Right lobe of liver (tissue), 6 donors: ENCODE measurements around the gene MICOS13. TPM values are rescaled to one million over a fixed set of nuclear protein-coding genes. Genes with fewer than 3 reads are reported as not detected.
A peak's percentile ranks its signal among the peaks of the same experiment; 100 is the strongest.

Experiments used
- ATAC-seq, 4 donors: fragments of 200-7000 bp; cut with Tn5 transposase; one replicate each; pipeline ENCODE4 v1.9.1; 2020; ENCODE audit warnings: mild to moderate bottlenecking in 4 of 4, moderate library complexity in 4 of 4
- DNase-seq, 3 donors: peaks; one replicate each; pipeline ENCODE4 v3.0.0-alpha.2; 2020
- H3K27ac ChIP-seq, 3 donors: fragments of 200-600 bp; one replicate each; pipeline ENCODE4 v1.8.0; 2022
- H3K27me3 ChIP-seq, 2 donors: fragments of 200-600 bp; one replicate each; pipeline ENCODE4 v1.8.0; 2022
- H3K36me3 ChIP-seq, 4 donors: fragments of 200-600 bp; sonication (generic) in 1 of 4; one replicate each; pipeline versions ENCODE4 v1.5.1 to v1.8.0; 2017 to 2022; ENCODE audit warnings: control low read depth in 1 of 4
- H3K4me1 ChIP-seq, 4 donors: fragments of 200-600 bp; sonication (generic) in 1 of 4; one replicate each; pipeline versions ENCODE4 v1.5.1 to v1.8.0; 2017 to 2022; ENCODE audit warnings: control low read depth in 1 of 4
- H3K4me3 ChIP-seq, 3 donors: fragments of 200-600 bp; one replicate each; pipeline ENCODE4 v1.8.0; 2022
- H3K9me3 ChIP-seq, 4 donors: fragments of 200-600 bp; sonication (generic) in 1 of 4; one replicate each; pipeline versions ENCODE4 v1.5.1 to v1.8.0; 2017 to 2022; ENCODE audit warnings: control low read depth in 1 of 4
- CTCF ChIP-seq, 4 donors: fragments of 200-600 bp in 3 of 4; fragments of 450-650 bp in 1 of 4; IDR thresholded peaks; one replicate each; pipeline versions ENCODE4 v1.5.1 to v1.8.0; 2016 to 2022; ENCODE audit warnings: antibody characterized with exemption in 4 of 4, mild to moderate bottlenecking in 2 of 4
- POLR2A ChIP-seq: fragments of 450-650 bp; IDR thresholded peaks from one replicate; pipeline ENCODE4 v1.6.1; 2017; ENCODE audit warnings: antibody characterized with exemption, mild to moderate bottlenecking
- WGBS: methylation state at CpG from one replicate; pipeline ENCODE4 v1.1.6; 2018; ENCODE audit warnings: low coverage, low lambda C conversion rate; ENCODE audit not compliant: insufficient coverage; ENCODE audit errors: missing lambda C conversion rate; 5-methylcytosine and 5-hydroxymethylcytosine counted together
- intact Hi-C, 2 donors: fragments of 100-400 bp; cut with DNase I; formaldehyde crosslinking; loops; one replicate each; pipeline versions ENCODE4 v1.11.2 to v1.14.1; 2022
- total RNA-seq, 6 experiments: library from RNA; depleted of rRNA in 2 of 6; stranded (reverse); fragments of >200 nt in 2 of 6; fragmentation: NEBNext Ultra II Directional in 3 of 6; extraction: Animal tissue kit (Norgen Biotek cat#: 25700) in 3 of 6; gene quantifications; one replicate each; pipeline versions ENCODE4 v1.1.0 to v1.2.4, GENCODE V29; 2016 to 2023
- donor health status: DM: no; HTN: yes; CAD: no.
- donor health status: DM: no; HTN: no; CAD: no.
- donor health status: DM: no; HTN: no; CAD: no.
- donor health status: DM: no; HTN: yes; CAD: no.
- donor health status: DM: no; HTN: yes; CAD: no.

The MICOS13 gene
- total RNA-seq, 6 experiments from 2014 or later, result 24.2 to 54.3 (median 33.7) TPM

GRCh38 chr19:5693195-5694166 lies 13.2 kb upstream of the MICOS13 start:
- no peak overlapping the region for H3K4me3 ChIP-seq
- H3K27ac ChIP-seq, result no peak overlapping the region
- H3K9me3 ChIP-seq, result no peaks in the 10 kb centered on the region
- H3K4me1 ChIP-seq, result peaks cover 0 to 7% (median under 1%) of the 10 kb centered on the region in 4 donors
- H3K36me3 ChIP-seq, result peaks cover 0 to 53% (median 18%) of the 10 kb centered on the region in 4 donors
- intact Hi-C loops, result no loop called here
- no peak for ATAC-seq
- DNase-seq, result no peak
- TF ChIP-seq POLR2A, result no peak
- no peak for TF ChIP-seq CTCF (IDR thresholded peaks at IDR 0.05)
- WGBS, result 100% methylated on average over 3 of the region's 39 CpGs
- H3K27me3 ChIP-seq, result no peaks in the 10 kb centered on the region

- TF ChIP-seq CTCF (IDR thresholded peaks at IDR 0.05), result no peak
- no peak for TF ChIP-seq POLR2A
- Histone ChIP-seq H3K4me3 (no peak overlapping the region), H3K4me1 (peaks cover 0 to 7% (median under 1%) of the 10 kb centered on the region in 4 donors), H3K9me3 (no peaks in the 10 kb centered on the region), H3K27ac (no peak overlapping the region), H3K36me3 (peaks cover 0 to 48% (median 18%) of the 10 kb centered on the region in 4 donors), H3K27me3 (no peaks in the 10 kb centered on the region)
- intact Hi-C loops, result no loop called here
- DNase-seq (peak in 1 of 3 donors; percentile 37), ATAC-seq (no peak)
- no CpG with 5 or more reads among the region's 7 CpGs for WGBS
Observed at GRCh38 chr19:5692723-5693194, 12.4 kb upstream of the MICOS13 start.

GRCh38 chr19:5691822-5692722 lies 11.8 kb upstream of the MICOS13 start:
- WGBS, result no CpG with 5 or more reads among the region's 42 CpGs
- peaks cover 0 to 48% (median 18%) of the 10 kb centered on the region in 4 donors for H3K36me3 ChIP-seq

More at GRCh38 chr19:5691822-5692722, 11.8 kb upstream of the MICOS13 start:
- peak overlapping the region; percentile 70 to 89 (median 71) for H3K4me3 ChIP-seq
- H3K27ac ChIP-seq, result peak overlapping the region in 1 of 3 donors; percentile 85
- no peaks in the 10 kb centered on the region for H3K9me3 ChIP-seq
- no peak for ATAC-seq
- TF ChIP-seq CTCF (IDR thresholded peaks at IDR 0.05) (no peak), POLR2A (no peak)
- no peaks in the 10 kb centered on the region for H3K27me3 ChIP-seq
- peaks cover 0 to 10% (median under 1%) of the 10 kb centered on the region in 4 donors for H3K4me1 ChIP-seq
- DNase-seq, result peak in 1 of 3 donors; percentile 52
- intact Hi-C loops, result no loop called here
